Right lobe of liver (tissue), 6 donors: ENCODE data around the gene GPATCH1. TPM values are rescaled to one million over a fixed set of nuclear protein-coding genes. Genes with fewer than 3 reads are reported as not detected.
"Not testable (repeated sequence)": the region's sequence is repeated elsewhere in the genome, so short reads cannot be mapped to it uniquely, and the experiment has no call there.

Experiments
- ATAC-seq, 4 donors: fragments of 200-7000 bp; cut with Tn5 transposase; one replicate each; pipeline ENCODE4 v1.9.1; 2020; ENCODE audit warnings: mild to moderate bottlenecking in 4 of 4, moderate library complexity in 4 of 4
- DNase-seq, 3 donors: peaks; one replicate each; pipeline ENCODE4 v3.0.0-alpha.2; 2020
- H3K27ac ChIP-seq, 3 donors: fragments of 200-600 bp; one replicate each; pipeline ENCODE4 v1.8.0; 2022
- H3K27me3 ChIP-seq, 2 donors: fragments of 200-600 bp; one replicate each; pipeline ENCODE4 v1.8.0; 2022
- H3K36me3 ChIP-seq, 4 donors: fragments of 200-600 bp; sonication (generic) in 1 of 4; one replicate each; pipeline versions ENCODE4 v1.5.1 to v1.8.0; 2017 to 2022; ENCODE audit warnings: control low read depth in 1 of 4
- H3K4me1 ChIP-seq, 4 donors: fragments of 200-600 bp; sonication (generic) in 1 of 4; one replicate each; pipeline versions ENCODE4 v1.5.1 to v1.8.0; 2017 to 2022; ENCODE audit warnings: control low read depth in 1 of 4
- H3K4me3 ChIP-seq, 3 donors: fragments of 200-600 bp; one replicate each; pipeline ENCODE4 v1.8.0; 2022
- H3K9me3 ChIP-seq, 4 donors: fragments of 200-600 bp; sonication (generic) in 1 of 4; one replicate each; pipeline versions ENCODE4 v1.5.1 to v1.8.0; 2017 to 2022; ENCODE audit warnings: control low read depth in 1 of 4
- POLR2A ChIP-seq: fragments of 450-650 bp; IDR thresholded peaks from one replicate; pipeline ENCODE4 v1.6.1; 2017; ENCODE audit warnings: antibody characterized with exemption, mild to moderate bottlenecking
- WGBS: methylation state at CpG from one replicate; pipeline ENCODE4 v1.1.6; 2018; ENCODE audit warnings: low coverage, low lambda C conversion rate; ENCODE audit not compliant: insufficient coverage; ENCODE audit errors: missing lambda C conversion rate; 5-methylcytosine and 5-hydroxymethylcytosine counted together
- intact Hi-C, 2 donors: fragments of 100-400 bp; cut with DNase I; formaldehyde crosslinking; loops; one replicate each; pipeline versions ENCODE4 v1.11.2 to v1.14.1; 2022
- total RNA-seq, 6 experiments: library from RNA; depleted of rRNA in 2 of 6; stranded (reverse); fragments of >200 nt in 2 of 6; fragmentation: NEBNext Ultra II Directional in 3 of 6; extraction: Animal tissue kit (Norgen Biotek cat#: 25700) in 3 of 6; gene quantifications; one replicate each; pipeline versions ENCODE4 v1.1.0 to v1.2.4, GENCODE V29; 2016 to 2023
- TF ChIP-seq, protein P1 (sequence below), 4 donors: fragments of 200-600 bp in 3 of 4; fragments of 450-650 bp in 1 of 4; IDR thresholded peaks; one replicate each; pipeline versions ENCODE4 v1.5.1 to v1.8.0; 2016 to 2022; ENCODE audit warnings: antibody characterized with exemption in 4 of 4, mild to moderate bottlenecking in 2 of 4
- donor health status: DM: no; HTN: yes; CAD: no.
- donor health status: DM: no; HTN: no; CAD: no.
- donor health status: DM: no; HTN: no; CAD: no.
- donor health status: DM: no; HTN: yes; CAD: no.
- donor health status: DM: no; HTN: yes; CAD: no.

Gene GPATCH1
- total RNA-seq, 6 experiments from 2014 or later: 2.5 to 3.9 (median 3.1) TPM

DNA sequence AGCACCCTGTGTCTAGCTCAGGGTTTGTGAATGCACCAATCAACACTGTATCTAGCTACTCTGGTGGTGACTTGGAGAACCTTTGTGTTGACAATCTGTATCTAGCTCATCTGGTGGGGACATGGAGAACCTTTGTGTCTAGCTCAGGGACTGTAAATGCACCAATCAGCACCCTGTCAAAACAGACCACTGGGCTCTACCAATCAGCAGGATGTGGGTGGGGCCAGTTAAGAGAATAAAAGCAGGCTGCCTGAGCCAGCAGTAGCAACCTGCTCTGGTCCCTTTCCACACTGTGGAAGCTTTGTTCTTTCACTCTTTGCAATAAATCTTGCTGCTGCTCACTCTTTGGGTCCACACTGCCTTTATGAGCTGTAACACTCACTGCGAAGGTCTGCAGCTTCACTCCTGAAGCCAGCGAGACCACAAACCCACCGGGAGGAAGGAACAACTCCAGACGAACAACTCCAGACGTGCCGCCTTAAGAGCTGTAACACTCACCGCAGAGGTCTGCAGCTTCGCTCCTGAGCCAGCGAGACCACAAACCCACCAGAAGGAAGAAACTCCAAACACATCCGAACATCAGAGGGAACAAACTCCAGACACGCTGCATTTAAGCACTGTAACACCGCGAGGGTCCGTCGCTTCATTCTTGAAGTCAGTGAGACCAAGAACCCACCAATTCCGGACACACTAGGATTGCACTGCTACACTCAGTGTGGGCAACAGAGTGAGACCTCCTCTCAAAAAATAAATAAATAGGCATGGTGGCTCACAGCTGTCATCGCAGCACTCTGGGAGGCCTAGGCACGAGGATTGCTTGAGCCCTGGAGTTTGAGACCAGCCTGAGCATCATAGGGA lies 43.6 kb upstream of the GPATCH1 start:
- peak; percentile 64 for TF ChIP-seq POLR2A
- H3K27me3 ChIP-seq, H3K4me3 ChIP-seq, DNase-seq, intact Hi-C loops, H3K9me3 ChIP-seq, ATAC-seq, H3K36me3 ChIP-seq: not testable (repeated sequence)
- H3K27ac ChIP-seq: peak overlapping the region in 2 of 3 donors; percentile 86 to 94
- peaks cover 0 to 54% (median 27%) of the 10 kb centered on the region in 4 donors for H3K4me1 ChIP-seq
- WGBS: 52% methylated on average over 7 of the region's 18 CpGs

DNA sequence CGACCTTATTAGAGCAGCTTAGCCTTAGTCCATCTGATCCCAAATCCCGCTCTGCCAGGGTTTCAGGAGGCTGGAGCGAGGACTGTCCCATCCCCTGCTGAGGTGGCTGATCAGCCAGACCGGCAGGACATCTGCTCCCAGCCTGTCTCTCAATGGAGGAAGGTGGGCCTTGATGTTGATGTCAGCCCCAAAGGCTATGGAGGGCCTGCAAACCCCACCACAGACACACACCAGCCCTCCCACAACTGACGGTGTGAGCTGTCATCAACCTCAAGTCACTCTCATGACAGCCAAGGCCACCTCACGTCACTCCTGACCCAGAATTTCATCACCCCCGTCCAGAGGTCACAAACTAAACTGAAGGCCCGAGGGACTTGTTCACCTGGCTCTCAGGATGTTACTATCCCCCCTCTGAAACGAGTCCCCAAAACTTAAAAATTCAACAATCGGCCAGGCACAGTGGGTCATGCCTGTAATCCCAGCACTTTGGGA lies 41.8 kb upstream of the GPATCH1 start:
- TF ChIP-seq POLR2A: peak; percentile 33
- TF ChIP-seq, protein P1, sequence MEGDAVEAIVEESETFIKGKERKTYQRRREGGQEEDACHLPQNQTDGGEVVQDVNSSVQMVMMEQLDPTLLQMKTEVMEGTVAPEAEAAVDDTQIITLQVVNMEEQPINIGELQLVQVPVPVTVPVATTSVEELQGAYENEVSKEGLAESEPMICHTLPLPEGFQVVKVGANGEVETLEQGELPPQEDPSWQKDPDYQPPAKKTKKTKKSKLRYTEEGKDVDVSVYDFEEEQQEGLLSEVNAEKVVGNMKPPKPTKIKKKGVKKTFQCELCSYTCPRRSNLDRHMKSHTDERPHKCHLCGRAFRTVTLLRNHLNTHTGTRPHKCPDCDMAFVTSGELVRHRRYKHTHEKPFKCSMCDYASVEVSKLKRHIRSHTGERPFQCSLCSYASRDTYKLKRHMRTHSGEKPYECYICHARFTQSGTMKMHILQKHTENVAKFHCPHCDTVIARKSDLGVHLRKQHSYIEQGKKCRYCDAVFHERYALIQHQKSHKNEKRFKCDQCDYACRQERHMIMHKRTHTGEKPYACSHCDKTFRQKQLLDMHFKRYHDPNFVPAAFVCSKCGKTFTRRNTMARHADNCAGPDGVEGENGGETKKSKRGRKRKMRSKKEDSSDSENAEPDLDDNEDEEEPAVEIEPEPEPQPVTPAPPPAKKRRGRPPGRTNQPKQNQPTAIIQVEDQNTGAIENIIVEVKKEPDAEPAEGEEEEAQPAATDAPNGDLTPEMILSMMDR (IDR thresholded peaks at IDR 0.05): no peak
- Histone ChIP-seq H3K9me3 (no peaks in the 10 kb centered on the region), H3K4me3 (no peak overlapping the region), H3K36me3 (no peaks in the 10 kb centered on the region), H3K4me1 (peaks cover 0 to 65% (median 29%) of the 10 kb centered on the region in 4 donors), H3K27me3 (no peaks in the 10 kb centered on the region), H3K27ac (peak overlapping the region; percentile 79 to 94 (median 86))
- intact Hi-C loops: no loop called here
- WGBS: 36% methylated on average over 8 of the region's 10 CpGs
- DNase-seq (peak; percentile 69 to 88 (median 83)), ATAC-seq (peak; percentile 68 to 73 (median 70))

DNA sequence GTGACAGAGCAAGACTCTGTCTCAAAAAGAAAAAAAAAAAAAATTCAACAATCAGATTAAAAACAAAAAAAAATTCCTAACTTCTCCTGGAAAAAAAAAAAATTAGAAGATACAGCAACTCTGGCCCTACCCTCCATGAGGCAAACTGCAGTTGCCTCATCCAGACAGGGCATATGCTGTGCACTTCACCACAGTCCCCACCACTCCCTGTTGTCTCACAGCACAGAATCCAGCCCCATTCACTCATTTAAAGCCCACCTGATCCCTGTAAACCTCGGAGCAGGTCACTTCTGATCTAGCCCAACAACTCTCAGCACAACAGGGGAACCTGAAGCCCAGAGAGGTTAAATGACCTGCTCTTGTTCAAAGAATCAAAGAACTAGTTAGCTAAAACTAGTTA lies 41.2 kb upstream of the GPATCH1 start:
- H3K27me3 ChIP-seq: no peaks in the 10 kb centered on the region
- no peaks in the 10 kb centered on the region for H3K36me3 ChIP-seq
- no peak overlapping the region for H3K4me3 ChIP-seq
- TF ChIP-seq POLR2A: no peak
- TF ChIP-seq, protein P1 (IDR thresholded peaks at IDR 0.05): no peak
- ATAC-seq (peak in 2 of 4 donors; percentile 13 to 19), DNase-seq (no peak)
- peak overlapping the region; percentile 79 to 94 (median 86) for H3K27ac ChIP-seq
- no peaks in the 10 kb centered on the region for H3K9me3 ChIP-seq
- peaks cover 0 to 65% (median 29%) of the 10 kb centered on the region in 4 donors for H3K4me1 ChIP-seq
- WGBS: 88% methylated on average over 1 of the region's 1 CpG
- intact Hi-C loops: no loop called here

DNA sequence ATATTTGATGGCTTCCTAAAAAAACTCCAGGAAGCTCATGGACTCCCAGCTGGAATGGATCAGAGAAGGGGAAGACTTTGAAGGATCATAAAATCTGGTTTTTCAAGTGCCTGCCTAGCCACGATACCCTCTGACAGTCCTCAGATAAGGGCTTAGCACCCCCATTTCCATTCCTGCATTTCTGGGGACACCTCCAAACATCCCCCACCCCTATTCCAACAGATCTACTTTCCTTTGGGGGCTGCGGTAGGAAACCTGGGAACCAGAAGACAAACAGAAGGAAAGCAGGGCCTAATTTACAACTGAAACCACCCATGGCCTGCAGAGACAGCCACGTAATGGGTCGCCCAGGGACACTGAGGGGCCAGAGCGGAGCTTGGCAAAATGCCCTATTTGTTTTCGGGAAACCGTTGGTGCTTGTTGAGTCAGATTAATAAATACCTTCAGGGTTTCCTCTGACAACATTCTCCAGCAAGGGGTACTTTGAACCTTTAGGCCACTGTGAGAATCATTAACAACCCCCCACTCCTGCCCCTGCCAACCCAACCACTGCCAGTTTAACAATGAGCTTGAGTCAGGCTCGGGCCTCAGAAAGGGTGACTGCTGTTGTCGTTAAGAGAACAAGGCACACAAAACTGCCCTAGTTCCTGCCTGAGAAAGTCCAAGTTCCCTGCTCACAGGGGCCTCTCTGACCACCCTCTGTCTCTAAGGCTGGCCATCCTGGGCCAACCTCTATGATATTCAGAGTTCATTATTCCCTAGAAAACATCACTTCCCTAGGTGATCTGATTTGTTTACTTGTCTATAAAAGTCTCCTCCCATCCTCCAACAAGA lies 39.8 kb upstream of the GPATCH1 start:
- peaks cover 0 to 65% (median 29%) of the 10 kb centered on the region in 4 donors for H3K4me1 ChIP-seq
- H3K9me3 ChIP-seq: no peaks in the 10 kb centered on the region
- intact Hi-C loops: no loop called here
- DNase-seq (peak; percentile 79 to 94 (median 82)), ATAC-seq (peak; percentile 76 to 87 (median 81))
- TF ChIP-seq POLR2A: peak; percentile 62
- TF ChIP-seq, protein P1 (IDR thresholded peaks at IDR 0.05): no peak
- 29% methylated on average over 8 of the region's 9 CpGs for WGBS
- no peak overlapping the region for H3K4me3 ChIP-seq
- no peaks in the 10 kb centered on the region for H3K36me3 ChIP-seq
- peak overlapping the region; percentile 79 to 94 (median 86) for H3K27ac ChIP-seq
- no peaks in the 10 kb centered on the region for H3K27me3 ChIP-seq

DNA sequence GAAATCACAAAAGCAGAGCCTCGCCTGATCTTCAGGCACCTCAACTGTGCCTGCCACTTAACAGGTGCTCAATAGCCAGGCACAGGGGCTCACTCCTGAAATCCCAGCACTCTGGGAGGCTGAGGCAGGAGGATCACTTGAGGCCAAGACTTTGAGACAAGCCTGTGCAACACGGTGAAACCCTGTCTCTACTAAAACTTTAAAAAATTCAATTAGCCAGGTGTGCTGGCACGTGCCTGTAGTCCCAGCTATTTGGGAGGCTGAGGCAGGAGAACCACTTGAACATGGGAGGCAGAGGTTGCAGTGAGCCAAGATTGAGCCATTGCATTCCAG lies 39.2 kb upstream of the GPATCH1 start:
- DNase-seq: not testable (repeated sequence)

More for the DNA sequence above, 39.2 kb upstream of the GPATCH1 start:
- H3K36me3 ChIP-seq, ATAC-seq, intact Hi-C loops, H3K27me3 ChIP-seq, H3K9me3 ChIP-seq, H3K4me3 ChIP-seq: not testable (repeated sequence)
- WGBS: 15% methylated on average over 3 of the region's 3 CpGs
- Histone ChIP-seq H3K27ac (peak overlapping the region; percentile 78 to 94 (median 86)), H3K4me1 (peaks cover 0 to 65% (median 29%) of the 10 kb centered on the region in 4 donors)
